ENCODE data around the gene NR6A1.

DNA sequence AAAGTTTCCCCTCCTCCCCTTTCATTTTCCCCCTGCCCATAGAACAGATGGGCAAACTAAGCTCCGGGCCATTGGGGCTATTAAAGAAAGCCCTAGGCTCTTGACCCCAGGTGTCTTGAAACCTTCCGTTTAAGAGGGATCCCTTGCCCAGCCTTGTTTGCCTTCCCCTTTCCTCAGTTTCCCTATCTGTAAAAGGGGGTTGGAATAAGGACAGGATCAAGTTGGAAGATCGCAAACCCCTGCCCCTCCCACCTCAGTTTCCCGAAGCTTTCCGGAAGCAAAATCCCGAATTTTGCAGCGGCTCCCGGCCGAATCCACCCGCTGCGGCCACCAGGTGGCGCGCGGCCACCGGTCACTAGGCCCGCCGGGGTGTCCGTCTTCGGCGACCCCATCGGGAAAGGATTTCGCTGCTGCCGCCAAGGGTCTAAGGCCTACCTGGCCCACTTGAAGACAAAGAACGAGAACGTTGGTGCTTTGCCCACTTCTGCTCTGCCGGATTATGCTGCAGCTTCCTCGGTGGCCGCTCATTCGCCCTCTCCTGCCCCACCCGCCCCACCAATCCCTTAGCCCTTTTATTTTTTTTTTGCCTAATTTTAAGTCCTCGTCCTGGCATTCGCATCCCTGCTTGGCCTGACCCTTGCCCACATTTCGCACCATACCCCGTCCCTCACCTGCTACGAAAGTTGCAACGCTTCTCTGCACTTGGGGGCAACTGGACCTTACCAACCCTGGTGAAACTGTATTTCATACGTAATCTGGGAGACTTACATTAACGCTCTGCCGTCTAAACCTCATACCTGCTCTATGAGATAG is 962 bp upstream of the NR6A1 start:
- TF ChIP-seq, protein P1, sequence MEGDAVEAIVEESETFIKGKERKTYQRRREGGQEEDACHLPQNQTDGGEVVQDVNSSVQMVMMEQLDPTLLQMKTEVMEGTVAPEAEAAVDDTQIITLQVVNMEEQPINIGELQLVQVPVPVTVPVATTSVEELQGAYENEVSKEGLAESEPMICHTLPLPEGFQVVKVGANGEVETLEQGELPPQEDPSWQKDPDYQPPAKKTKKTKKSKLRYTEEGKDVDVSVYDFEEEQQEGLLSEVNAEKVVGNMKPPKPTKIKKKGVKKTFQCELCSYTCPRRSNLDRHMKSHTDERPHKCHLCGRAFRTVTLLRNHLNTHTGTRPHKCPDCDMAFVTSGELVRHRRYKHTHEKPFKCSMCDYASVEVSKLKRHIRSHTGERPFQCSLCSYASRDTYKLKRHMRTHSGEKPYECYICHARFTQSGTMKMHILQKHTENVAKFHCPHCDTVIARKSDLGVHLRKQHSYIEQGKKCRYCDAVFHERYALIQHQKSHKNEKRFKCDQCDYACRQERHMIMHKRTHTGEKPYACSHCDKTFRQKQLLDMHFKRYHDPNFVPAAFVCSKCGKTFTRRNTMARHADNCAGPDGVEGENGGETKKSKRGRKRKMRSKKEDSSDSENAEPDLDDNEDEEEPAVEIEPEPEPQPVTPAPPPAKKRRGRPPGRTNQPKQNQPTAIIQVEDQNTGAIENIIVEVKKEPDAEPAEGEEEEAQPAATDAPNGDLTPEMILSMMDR (IDR thresholded peaks at IDR 0.05; ENCODE audit: insufficient read depth, low read length) = peak; percentile 55
- no peak for TF ChIP-seq GABPA (IDR thresholded peaks at IDR 0.05; ENCODE audit: low read depth)

Measured in HL-60 (cell line).